ENCODE measurements around the gene CFL1. TPM values are rescaled to one million over a fixed set of nuclear protein-coding genes. Genes with fewer than 3 reads are reported as not detected.

CFL1 gene
- total and polyA plus RNA-seq, 2 of the 8 experiments (the other 6 are each of a cell fraction or from before 2014, with no cell fraction given) = 1,252 to 1,365 TPM

DNA sequence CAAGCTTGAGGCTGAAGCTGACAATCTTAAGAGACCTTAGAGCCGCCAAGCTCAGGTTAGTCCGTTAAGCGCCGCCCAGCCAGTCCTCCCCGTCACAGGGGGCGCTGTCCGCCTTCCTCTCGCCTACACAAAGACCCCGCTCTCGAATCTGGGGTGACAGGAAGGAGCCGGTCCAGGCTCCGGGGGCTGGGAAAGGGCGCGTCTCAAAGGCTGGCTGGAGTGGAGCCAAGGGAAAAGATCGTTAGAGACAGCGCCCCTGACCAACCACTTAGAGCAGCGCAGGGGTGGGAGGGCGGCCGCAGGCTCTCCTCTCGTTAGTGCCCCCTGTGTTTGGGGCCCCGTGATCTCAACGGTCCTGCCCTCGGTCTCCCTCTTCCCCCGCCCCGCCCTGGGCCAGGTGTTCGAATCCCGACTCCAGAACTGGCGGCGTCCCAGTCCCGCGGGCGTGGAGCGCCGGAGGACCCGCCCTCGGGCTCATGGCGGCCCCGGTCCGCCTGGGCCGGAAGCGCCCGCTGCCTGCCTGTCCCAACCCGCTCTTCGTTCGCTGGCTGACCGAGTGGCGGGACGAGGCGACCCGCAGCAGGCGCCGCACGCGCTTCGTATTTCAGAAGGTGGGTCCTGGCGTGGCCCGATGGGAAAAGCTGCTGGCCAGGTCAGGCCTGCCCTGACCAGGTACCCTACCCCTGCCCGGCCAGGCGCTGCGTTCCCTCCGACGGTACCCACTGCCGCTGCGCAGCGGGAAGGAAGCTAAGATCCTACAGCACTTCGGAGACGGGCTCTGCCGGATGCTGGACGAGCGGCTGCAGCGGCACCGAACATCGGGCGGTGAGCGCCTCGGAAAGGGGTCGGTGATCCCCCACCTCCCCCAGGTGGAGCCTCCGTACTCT, 2.5 kb upstream of the CFL1 start, which contains the start of gene MUS81 (continued):
- 0 out of 2 replicates have a peak, but pooled peaks have one; percentile 11 for TF ChIP-seq YY1 (IDR thresholded peaks at IDR 0.05; ENCODE audit: low read depth, low read length)
- TF ChIP-seq SRF (IDR thresholded peaks at IDR 0.05; ENCODE audit: low read depth, low read length) = 0 out of 2 replicates have a peak, but pooled peaks have one; percentile 17

Data from H1 (cell line).